Skin epidermis (tissue), 12 donors: ENCODE results near the gene ZDHHC19.
"Not testable (repeated sequence)": the region's sequence is repeated elsewhere in the genome, so short reads cannot be mapped to it uniquely, and the experiment has no call there.

Experiments used
- H3K27ac ChIP-seq, 21 experiments: fragments of 200-600 bp; sonication (generic) in 11 of 21; one replicate each; pipeline ENCODE4 v1.5.0; 2020; ENCODE audit warnings: mild to moderate bottlenecking in 3 of 21, inconsistent platforms in 2 of 21, moderate library complexity in 2 of 21
- H3K4me3 ChIP-seq, 7 experiments: fragments of 200-600 bp; sonication (generic) in 2 of 7; one replicate each; pipeline ENCODE4 v1.5.0; 2020; ENCODE audit warnings: inconsistent platforms in 2 of 7, mild to moderate bottlenecking in 2 of 7, moderate library complexity in 1 of 7

Gene ZDHHC19

DNA sequence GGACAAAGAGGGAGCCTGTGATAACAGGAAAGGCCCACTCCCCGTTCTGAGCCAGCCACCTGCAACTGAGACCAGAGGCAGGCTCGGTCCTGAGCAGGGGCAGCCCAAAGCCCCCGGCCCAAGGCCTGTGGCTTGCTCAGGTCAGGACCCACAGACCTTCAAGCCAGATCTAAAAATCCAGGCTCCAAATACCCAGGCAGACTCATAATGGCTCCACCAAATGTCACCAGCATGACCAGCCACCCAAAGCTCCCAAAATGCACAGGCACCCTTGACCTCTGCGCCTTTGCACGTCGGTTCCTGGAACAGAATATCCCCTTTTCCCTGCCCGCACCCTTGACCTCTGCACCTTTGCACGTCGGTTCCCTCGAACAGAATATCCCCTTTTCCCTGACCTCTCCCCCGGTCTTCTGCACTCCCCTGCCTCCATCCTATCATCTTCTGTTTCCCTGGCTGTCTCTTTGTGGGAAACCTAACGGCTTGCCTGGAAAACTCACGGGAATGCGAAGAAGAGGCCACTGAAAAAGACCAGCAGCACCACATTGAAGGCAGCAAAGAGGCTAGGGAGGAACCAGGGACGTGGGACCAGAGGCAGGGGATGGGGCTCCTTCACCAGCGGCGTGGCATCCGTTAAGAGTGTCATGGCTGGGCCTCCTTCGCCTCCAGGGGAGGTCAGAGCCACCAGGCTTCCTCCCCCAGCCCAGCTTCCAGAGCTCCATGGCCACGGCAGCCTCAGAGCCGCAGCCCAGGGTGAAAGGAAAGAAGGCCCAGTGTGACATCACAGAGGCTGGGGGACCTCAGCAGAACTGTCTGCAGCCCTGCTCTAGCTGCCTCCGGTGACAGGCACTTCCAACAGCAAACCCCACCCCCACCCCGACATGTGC lies at the start of gene ZDHHC19:
TSS of gene ZDHHC19 (minus strand) at position 728 of the 884 bp plus-strand sequence. CDS start at position 643, 85 bp downstream.
- no peak within 1 kb of the TSS for H3K27ac ChIP-seq
- no peak within 1 kb of the TSS for H3K4me3 ChIP-seq

GRCh38 chr3:196260784-196261183 lies 49.6 kb upstream of the ZDHHC19 start:
- H3K27ac ChIP-seq, result no peak overlapping the region

DNA sequence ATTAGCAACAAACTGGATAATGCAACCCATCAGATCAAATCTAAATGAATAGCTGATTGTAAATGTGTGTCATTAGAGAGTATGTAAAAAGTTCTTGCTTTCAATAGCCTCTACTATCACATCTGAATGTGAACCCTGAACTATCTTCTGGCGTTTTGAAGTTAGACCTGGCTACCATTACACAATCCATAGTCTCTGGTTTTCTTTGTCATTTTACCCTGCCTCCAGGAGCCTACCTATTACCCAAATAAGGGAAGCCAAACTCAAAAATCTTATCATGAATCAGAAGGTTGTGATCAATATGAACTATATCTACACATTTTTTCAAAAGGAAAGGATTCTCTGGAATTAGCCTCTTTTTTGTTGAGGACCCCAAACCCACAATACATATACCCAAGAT lies 44.6 kb upstream of the ZDHHC19 start:
- H3K27ac ChIP-seq, result no peak overlapping the region
- no peak overlapping the region for H3K4me3 ChIP-seq

More at GRCh38 chr3:196260784-196261183, 49.6 kb upstream of the ZDHHC19 start:
- no peak overlapping the region for H3K4me3 ChIP-seq

DNA sequence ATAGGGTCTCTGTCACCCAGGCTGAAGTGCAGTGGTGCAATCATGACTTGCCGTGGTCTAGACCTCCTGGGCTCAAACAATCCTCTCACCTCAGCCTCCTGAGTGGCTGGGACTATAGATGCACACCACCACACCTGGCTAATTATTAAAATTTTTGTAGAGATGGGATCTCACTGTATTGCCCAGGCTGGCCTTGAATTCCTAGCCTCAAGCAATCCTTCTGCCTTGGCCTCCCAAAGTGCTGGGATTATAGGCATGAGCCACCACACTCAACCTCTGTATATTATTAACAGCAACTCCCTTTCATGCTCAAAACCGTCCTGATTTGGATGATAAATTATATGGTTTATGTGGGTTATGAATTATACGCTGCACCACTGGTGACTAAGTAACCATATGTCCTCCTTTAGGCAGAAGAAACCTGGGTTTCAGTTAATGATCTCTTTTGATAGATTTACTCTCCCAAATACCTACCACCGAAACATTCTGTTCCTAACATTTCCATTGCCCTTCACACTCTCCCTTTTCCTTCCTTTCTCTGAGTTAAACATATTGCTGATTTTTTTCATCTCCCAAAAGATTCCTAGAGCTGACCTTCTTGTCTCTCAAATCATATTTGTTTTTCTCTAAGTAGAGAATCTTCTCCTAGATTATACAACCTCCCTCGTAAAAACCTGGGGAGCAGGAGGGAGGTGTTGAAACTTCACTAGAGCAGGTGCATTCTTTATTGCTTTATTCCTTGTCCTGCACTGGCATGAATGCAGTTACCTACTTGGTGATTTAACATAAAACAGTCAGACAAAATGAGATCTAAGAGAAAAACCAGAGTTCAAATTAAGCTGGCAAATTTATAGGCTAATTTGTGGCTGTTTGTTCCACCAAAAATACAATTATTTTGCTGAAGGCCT lies 43.4 kb upstream of the ZDHHC19 start:
- H3K27ac ChIP-seq, result no peak overlapping the region
- H3K4me3 ChIP-seq, result no peak overlapping the region

- no peak overlapping the region for H3K4me3 ChIP-seq
- no peak overlapping the region for H3K27ac ChIP-seq
These were observed 40.7 kb upstream of the ZDHHC19 start for GRCh38 chr3:196251918-196252317.

- no peak overlapping the region for H3K27ac ChIP-seq
These were observed 35.6 kb upstream of the ZDHHC19 start for GRCh38 chr3:196246612-196247308.

GRCh38 chr3:196244166-196244565 lies 33.0 kb upstream of the ZDHHC19 start:
- H3K4me3 ChIP-seq, H3K27ac ChIP-seq: not testable (repeated sequence)

More at GRCh38 chr3:196246612-196247308, 35.6 kb upstream of the ZDHHC19 start:
- H3K4me3 ChIP-seq, result no peak overlapping the region

- no peak overlapping the region for H3K4me3 ChIP-seq
- H3K27ac ChIP-seq, result no peak overlapping the region
These were observed 30.5 kb upstream of the ZDHHC19 start for GRCh38 chr3:196241704-196242103.

GRCh38 chr3:196240424-196240823 lies 29.2 kb upstream of the ZDHHC19 start:
- Histone ChIP-seq H3K4me3 (no peak overlapping the region), H3K27ac (no peak overlapping the region)

DNA sequence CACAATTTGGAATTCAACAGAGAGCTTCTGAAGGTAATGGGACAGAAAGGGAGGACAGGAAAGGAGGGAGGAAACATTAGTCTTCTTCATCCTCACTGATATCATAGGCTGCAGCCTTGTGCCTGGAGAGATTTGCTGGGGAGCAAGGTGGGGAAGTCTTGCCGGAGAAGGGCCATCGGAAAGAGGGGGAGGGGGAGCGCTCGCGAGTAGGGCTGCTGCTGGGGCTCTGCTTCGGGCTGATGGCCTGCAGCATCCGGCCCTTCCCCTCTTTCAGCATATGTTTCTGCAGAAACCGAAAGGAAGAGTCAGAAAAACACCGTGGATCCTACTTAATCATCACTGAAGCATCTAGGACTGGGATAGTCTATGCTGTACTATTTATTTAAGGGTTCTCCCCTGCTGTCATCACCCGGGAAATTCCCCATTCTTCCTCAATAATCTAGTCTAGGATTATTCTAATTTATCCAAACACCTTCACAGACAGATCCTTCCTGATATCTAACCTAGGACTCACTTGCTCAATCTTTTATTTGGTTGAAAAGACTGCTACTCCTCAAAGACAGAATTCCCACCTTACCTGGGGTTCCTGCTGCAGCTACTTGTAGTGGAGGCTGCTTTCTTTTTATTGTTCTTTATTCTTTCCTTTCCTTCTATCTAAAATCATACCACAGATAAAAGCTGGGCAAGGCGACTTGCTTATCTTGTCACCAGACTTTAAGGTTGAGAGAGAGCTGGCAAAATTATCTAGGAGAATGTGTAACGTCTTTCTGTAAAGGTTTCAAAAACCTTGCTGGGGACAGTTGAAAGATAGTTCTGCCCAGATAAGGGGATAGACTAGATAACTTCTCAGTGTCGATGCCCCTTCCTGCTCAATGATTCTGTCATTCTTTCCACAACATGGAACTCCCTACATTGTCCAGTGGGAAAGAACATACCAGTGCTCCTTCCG lies 27.7 kb upstream of the ZDHHC19 start:
- Histone ChIP-seq H3K4me3 (no peak overlapping the region), H3K27ac (no peak overlapping the region)

DNA sequence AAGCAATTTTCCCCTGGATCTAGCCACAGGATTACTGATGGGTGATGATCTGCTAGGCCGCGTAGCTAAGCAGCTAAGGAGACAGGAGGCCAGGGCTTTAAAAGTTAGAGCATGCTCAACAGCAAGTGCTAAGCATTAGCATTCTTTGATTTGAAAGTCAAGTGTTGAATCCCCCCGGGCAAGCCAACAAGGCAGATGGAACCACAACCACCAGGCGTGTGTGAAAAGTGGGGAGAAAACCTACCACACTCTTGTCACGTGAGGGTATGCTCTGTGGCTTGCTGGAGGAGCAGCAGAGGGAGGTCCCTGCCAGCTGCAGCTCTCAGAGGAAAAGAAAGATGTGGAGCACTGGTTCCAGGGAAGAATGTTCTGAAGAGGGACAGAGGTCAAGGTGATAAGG lies 26.0 kb upstream of the ZDHHC19 start:
- Histone ChIP-seq H3K4me3 (no peak overlapping the region), H3K27ac (peak overlapping the region in 2 of 21 experiments; percentile 15 to 47)

DNA sequence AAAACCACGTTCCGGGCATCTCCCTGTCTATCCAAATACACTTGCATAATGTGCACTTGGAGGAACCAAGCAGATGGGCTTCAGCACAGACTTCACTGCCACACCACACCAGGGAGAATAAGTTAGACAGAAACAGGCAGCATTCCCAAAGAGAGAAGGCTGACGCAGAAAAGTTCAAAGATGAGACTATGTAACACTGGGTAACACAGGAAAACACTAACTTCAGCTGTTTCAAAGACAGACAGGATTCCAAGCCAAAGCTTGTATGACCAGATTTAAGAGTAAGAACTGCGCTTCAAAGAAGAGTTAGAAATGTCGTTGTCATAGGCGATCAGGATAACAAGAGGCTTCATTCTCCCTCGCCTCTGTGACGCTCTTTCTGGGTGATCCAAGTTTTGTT lies 25.0 kb upstream of the ZDHHC19 start:
- peak overlapping the region in 5 of 21 experiments; percentile 4 to 65 (median 47) for H3K27ac ChIP-seq
- no peak overlapping the region for H3K4me3 ChIP-seq

DNA sequence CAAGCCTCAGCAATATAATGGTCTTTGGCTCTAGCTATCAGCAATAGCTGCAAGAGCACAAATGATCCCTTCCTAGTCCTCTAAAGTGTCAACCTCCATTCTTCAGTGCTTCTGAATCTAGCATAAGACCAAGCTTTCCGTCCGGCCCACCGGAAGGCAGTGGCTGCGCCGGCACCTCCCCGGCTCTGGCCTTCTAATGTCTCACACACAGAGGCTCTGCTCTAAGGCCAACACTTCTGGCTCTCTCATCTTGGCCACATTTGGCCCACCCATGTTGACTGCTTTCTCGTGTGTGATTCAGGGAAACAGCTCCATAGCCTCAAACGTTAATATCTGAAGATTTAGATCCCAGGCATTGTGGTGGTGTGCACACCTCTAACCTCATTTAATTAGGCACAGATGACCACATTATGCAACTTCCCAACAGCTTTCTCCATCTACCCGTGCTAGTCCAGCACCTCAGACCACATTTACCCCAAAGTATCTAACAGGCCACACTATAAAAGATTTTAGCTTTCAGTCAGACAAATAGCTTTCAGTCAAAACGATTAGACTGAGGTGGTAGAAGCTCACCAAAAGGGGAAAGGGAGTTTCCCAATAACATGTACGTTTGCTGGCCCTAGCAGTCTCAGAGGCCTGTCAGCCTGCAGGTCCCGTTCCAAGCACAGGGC lies 24.4 kb upstream of the ZDHHC19 start:
- Histone ChIP-seq H3K27ac (peak overlapping the region in 5 of 21 experiments; percentile 4 to 65 (median 47)), H3K4me3 (no peak overlapping the region)

DNA sequence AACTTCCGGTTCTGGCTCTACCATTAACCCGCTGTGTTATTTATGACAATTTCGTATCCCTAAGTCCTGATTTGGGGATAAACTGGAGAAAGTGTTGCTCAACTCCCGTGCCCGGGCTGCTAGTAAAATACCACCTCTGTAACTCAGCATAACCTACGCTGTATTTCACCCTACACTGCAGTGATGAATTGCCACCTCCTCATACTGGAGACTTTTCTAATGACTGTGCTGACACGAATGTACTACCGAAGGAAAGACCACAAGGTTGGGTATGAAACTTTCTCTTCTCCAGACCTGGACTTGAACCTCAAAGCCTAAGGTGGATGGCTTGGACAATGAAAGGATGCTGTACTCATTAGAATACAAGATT lies 21.7 kb upstream of the ZDHHC19 start:
- Histone ChIP-seq H3K27ac (no peak overlapping the region), H3K4me3 (no peak overlapping the region)

GRCh38 chr3:196232154-196232881 lies 21.1 kb upstream of the ZDHHC19 start:
- Histone ChIP-seq H3K27ac (no peak overlapping the region), H3K4me3 (no peak overlapping the region)

GRCh38 chr3:196227629-196228493 lies 16.7 kb upstream of the ZDHHC19 start:
- no peak overlapping the region for H3K4me3 ChIP-seq
- H3K27ac ChIP-seq, result peak overlapping the region in 2 of 21 experiments; percentile 17 to 35

DNA sequence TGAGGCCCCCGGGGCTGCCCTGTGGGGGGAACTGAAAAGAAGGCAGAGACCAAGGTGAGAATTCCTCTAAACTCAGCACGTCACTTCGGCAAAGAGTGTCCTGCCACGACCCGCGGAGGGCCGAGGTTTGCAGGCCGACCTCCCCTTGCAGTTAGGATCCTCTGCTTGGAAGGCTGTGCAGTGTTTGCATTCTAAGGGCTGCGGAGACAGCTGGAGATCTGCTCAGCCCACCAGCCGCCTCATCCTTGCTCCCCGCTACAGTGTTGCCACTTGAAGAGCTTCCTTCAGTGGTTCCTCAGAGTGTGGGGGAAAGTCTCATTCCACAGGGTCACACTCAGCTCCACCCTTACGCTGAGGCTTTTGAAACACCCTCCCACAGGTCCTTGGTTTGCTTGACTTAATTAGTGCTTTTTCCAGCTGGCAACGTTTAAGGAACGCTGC lies 15.9 kb upstream of the ZDHHC19 start:
- H3K4me3 ChIP-seq, result no peak overlapping the region
- H3K27ac ChIP-seq, result peak overlapping the region in 1 of 21 experiments; percentile 17
